ENCODE results near the gene ALDH1A3. TPM values are rescaled to one million over a fixed set of nuclear protein-coding genes. Genes with fewer than 3 reads are reported as not detected.
A peak's percentile ranks its signal among the peaks of the same experiment; 100 is the strongest.

ALDH1A3 gene
- polyA plus RNA-seq, 2 donors = 9.3 to 32.8 TPM

GRCh38 chr15:100926971-100927756 is 47.5 kb downstream of the ALDH1A3 start:
- no peaks in the 10 kb centered on the region for H3K27me3 ChIP-seq (ENCODE audit: control insufficient read depth in 1 of 2, insufficient read depth in 2 of 2, low read length in 2 of 2)
- peaks cover 0 to 10% of the 10 kb centered on the region in 2 donors for H3K36me3 ChIP-seq (ENCODE audit: control insufficient read depth in 2 of 2, insufficient read depth in 2 of 2, low read length in 1 of 2)
- H3K27ac ChIP-seq (ENCODE audit: low read depth in 2 of 2, low read length in 1 of 2) = no peak overlapping the region
- 93 to 94% methylated on average over 11 of the region's 11 CpGs for WGBS, 2 donors
- peaks cover 0 to 8% of the 10 kb centered on the region in 2 donors for H3K4me1 ChIP-seq (ENCODE audit: control insufficient read depth in 2 of 2, insufficient read depth in 2 of 2, low read length in 1 of 2)
- H3K4me3 ChIP-seq (ENCODE audit: low read depth in 1 of 2, low read length in 2 of 2) = no peak overlapping the region
- H3K9me3 ChIP-seq (ENCODE audit: control insufficient read depth in 2 of 2, insufficient read depth in 1 of 2, low read depth in 1 of 2, low read length in 1 of 2) = no peaks in the 10 kb centered on the region

DNA sequence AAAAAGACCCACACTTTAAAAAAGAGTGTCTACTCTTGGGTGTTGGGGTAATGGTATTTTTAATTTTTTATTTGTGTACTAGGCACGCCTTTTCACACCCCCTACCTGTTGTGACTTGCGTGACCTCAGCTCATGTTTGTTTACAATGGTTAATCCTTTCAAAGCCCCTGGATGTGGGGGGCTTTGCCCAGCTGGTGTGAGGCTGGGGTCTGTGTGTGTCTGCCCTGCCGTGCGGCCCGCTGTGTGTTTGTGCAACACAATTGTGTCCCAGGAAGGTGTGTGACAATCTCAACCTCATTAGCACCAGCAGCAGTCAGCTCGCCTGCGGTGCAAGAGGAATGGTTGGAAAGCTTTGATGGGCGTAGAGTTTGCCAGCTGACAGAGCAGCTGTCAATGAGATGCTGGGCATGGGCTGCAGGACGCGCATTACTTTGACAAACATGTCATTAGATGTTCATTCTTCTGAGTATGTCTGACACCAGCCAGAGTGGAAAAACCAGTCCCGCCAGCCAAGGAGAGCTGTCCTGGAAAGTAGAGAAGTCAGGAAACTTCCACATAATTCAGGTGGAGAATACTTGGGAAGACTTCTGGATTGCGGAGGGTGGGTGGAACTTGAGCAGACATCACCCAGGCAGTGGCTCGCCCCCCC is 49.1 kb downstream of the ALDH1A3 start:
- H3K9me3 ChIP-seq (ENCODE audit: control insufficient read depth in 2 of 2, insufficient read depth in 1 of 2, low read depth in 1 of 2, low read length in 1 of 2) = no peaks in the 10 kb centered on the region
- 60 to 66% methylated on average over 13 of the region's 13 CpGs for WGBS, 2 donors
- no peaks in the 10 kb centered on the region for H3K27me3 ChIP-seq (ENCODE audit: control insufficient read depth in 1 of 2, insufficient read depth in 2 of 2, low read length in 2 of 2)
- peaks cover 0 to 10% of the 10 kb centered on the region in 2 donors for H3K36me3 ChIP-seq (ENCODE audit: control insufficient read depth in 2 of 2, insufficient read depth in 2 of 2, low read length in 1 of 2)
- H3K27ac ChIP-seq (ENCODE audit: low read depth in 2 of 2, low read length in 1 of 2) = peak overlapping the region in 1 of 2 donors; percentile 84
- peaks cover 0 to 8% of the 10 kb centered on the region in 2 donors for H3K4me1 ChIP-seq (ENCODE audit: control insufficient read depth in 2 of 2, insufficient read depth in 2 of 2, low read length in 1 of 2)
- no peak overlapping the region for H3K4me3 ChIP-seq (ENCODE audit: low read depth in 1 of 2, low read length in 2 of 2)

GRCh38 chr15:100929641-100930042 is 50.0 kb downstream of the ALDH1A3 start:
- no peak overlapping the region for H3K4me3 ChIP-seq (ENCODE audit: low read depth in 1 of 2, low read length in 2 of 2)
- H3K36me3 ChIP-seq (ENCODE audit: control insufficient read depth in 2 of 2, insufficient read depth in 2 of 2, low read length in 1 of 2) = peaks cover 0 to 7% of the 10 kb centered on the region in 2 donors
- peaks cover 0 to 8% of the 10 kb centered on the region in 2 donors for H3K4me1 ChIP-seq (ENCODE audit: control insufficient read depth in 2 of 2, insufficient read depth in 2 of 2, low read length in 1 of 2)
- no peaks in the 10 kb centered on the region for H3K27me3 ChIP-seq (ENCODE audit: control insufficient read depth in 1 of 2, insufficient read depth in 2 of 2, low read length in 2 of 2)
- H3K9me3 ChIP-seq (ENCODE audit: control insufficient read depth in 2 of 2, insufficient read depth in 1 of 2, low read depth in 1 of 2, low read length in 1 of 2) = no peaks in the 10 kb centered on the region
- H3K27ac ChIP-seq (ENCODE audit: low read depth in 2 of 2, low read length in 1 of 2) = no peak overlapping the region
- 35% methylated on average over 6 of the region's 6 CpGs for WGBS, 2 donors

DNA sequence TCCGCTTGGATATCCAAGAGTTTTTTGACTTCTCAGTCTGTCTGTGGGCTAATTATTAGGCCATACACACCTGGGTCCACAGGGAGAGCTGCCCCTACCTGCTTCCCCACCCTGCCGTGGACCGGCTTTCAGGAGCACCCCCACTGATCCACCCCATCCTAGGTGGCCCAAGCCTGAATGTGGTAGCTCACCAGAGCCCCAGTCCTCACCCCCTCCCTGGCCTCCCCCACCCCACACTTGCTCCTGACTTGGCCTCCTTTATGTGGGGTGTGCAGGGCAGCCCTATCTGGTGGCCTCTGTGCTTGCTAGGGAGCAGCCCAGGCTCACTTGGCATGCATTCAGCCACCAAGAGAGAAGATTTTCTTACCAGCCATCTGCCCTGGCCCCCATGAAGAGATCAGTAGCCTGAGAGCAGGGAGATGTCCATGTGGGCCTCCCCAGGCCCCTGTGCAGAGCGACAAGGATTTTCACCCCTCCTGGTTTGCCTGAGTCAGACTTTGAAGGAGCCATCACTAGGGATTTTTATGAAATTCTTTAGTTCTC is 50.7 kb downstream of the ALDH1A3 start:
- Histone ChIP-seq H3K9me3 (ENCODE audit: control insufficient read depth in 2 of 2, insufficient read depth in 1 of 2, low read depth in 1 of 2, low read length in 1 of 2) (no peaks in the 10 kb centered on the region), H3K27ac (ENCODE audit: low read depth in 2 of 2, low read length in 1 of 2) (no peak overlapping the region), H3K27me3 (ENCODE audit: control insufficient read depth in 1 of 2, insufficient read depth in 2 of 2, low read length in 2 of 2) (no peaks in the 10 kb centered on the region), H3K36me3 (ENCODE audit: control insufficient read depth in 2 of 2, insufficient read depth in 2 of 2, low read length in 1 of 2) (peaks cover 0 to 7% of the 10 kb centered on the region in 2 donors), H3K4me3 (ENCODE audit: low read depth in 1 of 2, low read length in 2 of 2) (no peak overlapping the region), H3K4me1 (ENCODE audit: control insufficient read depth in 2 of 2, insufficient read depth in 2 of 2, low read length in 1 of 2) (peaks cover 0 to 8% of the 10 kb centered on the region in 2 donors)
- 95 to 97% methylated on average over 4 of the region's 4 CpGs for WGBS, 2 donors

GRCh38 chr15:100931143-100931890 is 51.7 kb downstream of the ALDH1A3 start:
- Histone ChIP-seq H3K27ac (ENCODE audit: low read depth in 2 of 2, low read length in 1 of 2) (no peak overlapping the region), H3K27me3 (ENCODE audit: control insufficient read depth in 1 of 2, insufficient read depth in 2 of 2, low read length in 2 of 2) (no peaks in the 10 kb centered on the region), H3K4me3 (ENCODE audit: low read depth in 1 of 2, low read length in 2 of 2) (no peak overlapping the region), H3K4me1 (ENCODE audit: control insufficient read depth in 2 of 2, insufficient read depth in 2 of 2, low read length in 1 of 2) (peaks cover 0 to 8% of the 10 kb centered on the region in 2 donors), H3K36me3 (ENCODE audit: control insufficient read depth in 2 of 2, insufficient read depth in 2 of 2, low read length in 1 of 2) (peaks cover 0 to 4% of the 10 kb centered on the region in 2 donors), H3K9me3 (ENCODE audit: control insufficient read depth in 2 of 2, insufficient read depth in 1 of 2, low read depth in 1 of 2, low read length in 1 of 2) (no peaks in the 10 kb centered on the region)
- 84 to 86% methylated on average over 15 of the region's 15 CpGs for WGBS, 2 donors

DNA sequence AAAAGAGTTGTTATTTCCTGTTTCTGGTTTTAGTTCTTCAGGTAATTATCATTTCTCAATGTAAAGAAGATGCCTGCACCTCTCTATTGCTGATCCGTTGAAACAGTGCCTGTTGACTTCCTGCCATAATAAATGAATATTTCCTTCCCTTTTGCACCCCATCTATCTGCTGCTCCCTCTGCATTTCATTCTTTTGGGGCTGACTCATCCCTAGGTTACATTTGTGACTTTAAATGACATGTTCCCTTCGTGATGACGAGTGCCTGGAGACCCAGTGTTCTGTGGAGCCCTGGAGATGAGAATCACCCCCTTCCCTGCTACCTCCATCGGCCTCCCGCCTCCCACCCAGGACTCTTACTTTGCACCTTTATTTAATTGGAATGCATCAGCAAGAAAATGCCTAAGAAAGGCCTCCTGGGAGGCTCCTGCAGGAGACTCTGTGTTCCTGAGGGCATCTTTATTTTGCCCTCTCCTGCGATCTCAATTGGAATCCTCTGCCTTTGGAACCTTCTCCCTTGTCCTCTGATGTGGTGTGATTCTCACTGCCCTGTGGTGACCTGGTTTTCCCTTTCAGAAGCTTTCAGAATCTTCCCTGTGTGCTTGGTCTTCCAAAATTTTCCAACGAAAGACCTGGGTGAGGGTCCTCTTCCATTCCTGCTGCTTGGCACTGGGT is 53.2 kb downstream of the ALDH1A3 start:
- Histone ChIP-seq H3K4me1 (ENCODE audit: control insufficient read depth in 2 of 2, insufficient read depth in 2 of 2, low read length in 1 of 2) (peaks cover 0 to 8% of the 10 kb centered on the region in 2 donors), H3K4me3 (ENCODE audit: low read depth in 1 of 2, low read length in 2 of 2) (no peak overlapping the region), H3K9me3 (ENCODE audit: control insufficient read depth in 2 of 2, insufficient read depth in 1 of 2, low read depth in 1 of 2, low read length in 1 of 2) (no peaks in the 10 kb centered on the region), H3K27me3 (ENCODE audit: control insufficient read depth in 1 of 2, insufficient read depth in 2 of 2, low read length in 2 of 2) (no peaks in the 10 kb centered on the region), H3K27ac (ENCODE audit: low read depth in 2 of 2, low read length in 1 of 2) (no peak overlapping the region), H3K36me3 (ENCODE audit: control insufficient read depth in 2 of 2, insufficient read depth in 2 of 2, low read length in 1 of 2) (no peaks in the 10 kb centered on the region)
- WGBS, 2 donors = 76 to 79% methylated on average over 7 of the region's 7 CpGs

- no peak overlapping the region for H3K4me3 ChIP-seq (ENCODE audit: low read depth in 1 of 2, low read length in 2 of 2)
- no peaks in the 10 kb centered on the region for H3K36me3 ChIP-seq (ENCODE audit: control insufficient read depth in 2 of 2, insufficient read depth in 2 of 2, low read length in 1 of 2)
- H3K27me3 ChIP-seq (ENCODE audit: control insufficient read depth in 1 of 2, insufficient read depth in 2 of 2, low read length in 2 of 2) = no peaks in the 10 kb centered on the region
- H3K27ac ChIP-seq (ENCODE audit: low read depth in 2 of 2, low read length in 1 of 2) = no peak overlapping the region
- H3K9me3 ChIP-seq (ENCODE audit: control insufficient read depth in 2 of 2, insufficient read depth in 1 of 2, low read depth in 1 of 2, low read length in 1 of 2) = no peaks in the 10 kb centered on the region
- peaks cover 0 to 4% of the 10 kb centered on the region in 2 donors for H3K4me1 ChIP-seq (ENCODE audit: control insufficient read depth in 2 of 2, insufficient read depth in 2 of 2, low read length in 1 of 2)
These were observed 54.5 kb downstream of the ALDH1A3 start for GRCh38 chr15:100934166-100934565.

DNA sequence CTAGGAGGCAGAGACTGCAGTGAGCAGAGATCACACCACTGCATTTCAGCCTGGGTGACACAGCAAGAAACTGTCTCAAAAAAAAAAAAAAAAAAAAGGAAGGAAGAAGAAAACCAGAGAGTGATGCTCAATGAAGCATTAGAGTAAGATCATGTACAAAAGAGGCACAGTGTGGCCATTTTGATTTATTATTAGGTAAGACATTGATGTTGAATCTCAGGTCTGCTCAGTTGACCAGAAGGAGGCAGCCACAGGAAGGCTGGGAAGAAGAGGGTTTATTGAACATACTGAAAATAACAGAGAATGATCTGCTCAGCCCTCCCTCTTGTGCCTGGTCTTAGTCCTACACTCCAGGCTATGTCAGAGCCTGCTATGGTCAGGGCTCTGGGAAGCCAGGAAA is 55.1 kb downstream of the ALDH1A3 start:
- H3K27ac ChIP-seq (ENCODE audit: low read depth in 2 of 2, low read length in 1 of 2) = no peak overlapping the region
- no peaks in the 10 kb centered on the region for H3K27me3 ChIP-seq (ENCODE audit: control insufficient read depth in 1 of 2, insufficient read depth in 2 of 2, low read length in 2 of 2)
- no peaks in the 10 kb centered on the region for H3K9me3 ChIP-seq (ENCODE audit: control insufficient read depth in 2 of 2, insufficient read depth in 1 of 2, low read depth in 1 of 2, low read length in 1 of 2)
- peaks cover 0 to under 1% of the 10 kb centered on the region in 2 donors for H3K4me1 ChIP-seq (ENCODE audit: control insufficient read depth in 2 of 2, insufficient read depth in 2 of 2, low read length in 1 of 2)
- H3K36me3 ChIP-seq (ENCODE audit: control insufficient read depth in 2 of 2, insufficient read depth in 2 of 2, low read length in 1 of 2) = no peaks in the 10 kb centered on the region
- no peak overlapping the region for H3K4me3 ChIP-seq (ENCODE audit: low read depth in 1 of 2, low read length in 2 of 2)

- Histone ChIP-seq H3K4me3 (ENCODE audit: low read depth in 1 of 2, low read length in 2 of 2) (no peak overlapping the region), H3K4me1 (ENCODE audit: control insufficient read depth in 2 of 2, insufficient read depth in 2 of 2, low read length in 1 of 2) (no peaks in the 10 kb centered on the region), H3K27ac (ENCODE audit: low read depth in 2 of 2, low read length in 1 of 2) (no peak overlapping the region), H3K36me3 (ENCODE audit: control insufficient read depth in 2 of 2, insufficient read depth in 2 of 2, low read length in 1 of 2) (peaks cover 0 to 2% of the 10 kb centered on the region in 2 donors), H3K9me3 (ENCODE audit: control insufficient read depth in 2 of 2, insufficient read depth in 1 of 2, low read depth in 1 of 2, low read length in 1 of 2) (no peaks in the 10 kb centered on the region), H3K27me3 (ENCODE audit: control insufficient read depth in 1 of 2, insufficient read depth in 2 of 2, low read length in 2 of 2) (no peaks in the 10 kb centered on the region)
- 87 to 90% methylated on average over 4 of the region's 4 CpGs for WGBS, 2 donors
These were observed 57.5 kb downstream of the ALDH1A3 start for GRCh38 chr15:100937171-100937570.
